Anterior cingulate cortex (tissue), 58 donors: ENCODE results near the gene RHOBTB1.
"Not testable (repeated sequence)": the region's sequence is repeated elsewhere in the genome, so short reads cannot be mapped to it uniquely, and the experiment has no call there.

Experiments
- DNase-seq, 58 donors: peaks; one replicate each; lab custom pipeline; 2025; lab: John Stamatoyannopoulos, UW

RHOBTB1 gene

DNA sequence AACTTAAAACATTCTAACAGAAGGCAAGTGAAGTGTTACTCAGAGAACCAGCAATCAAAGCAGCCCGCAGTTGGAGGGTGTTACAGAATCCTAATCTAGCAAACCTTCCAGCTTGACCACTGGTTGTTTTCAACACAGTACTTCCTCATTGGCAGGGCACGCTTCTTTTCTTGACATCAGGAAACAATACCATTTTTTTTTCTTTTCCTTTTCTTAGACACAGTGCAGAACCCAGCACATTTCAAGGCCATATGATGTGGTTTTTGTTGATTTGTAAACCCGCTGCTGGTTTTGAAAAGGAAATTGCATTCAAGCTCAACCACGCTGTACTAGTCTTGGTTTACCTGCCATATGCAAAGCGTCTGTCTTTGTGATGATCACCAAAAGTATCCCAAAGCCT is 33.4 kb downstream of the RHOBTB1 start:
- DNase-seq, result peak in 1 of 58 donors; percentile 11

DNA sequence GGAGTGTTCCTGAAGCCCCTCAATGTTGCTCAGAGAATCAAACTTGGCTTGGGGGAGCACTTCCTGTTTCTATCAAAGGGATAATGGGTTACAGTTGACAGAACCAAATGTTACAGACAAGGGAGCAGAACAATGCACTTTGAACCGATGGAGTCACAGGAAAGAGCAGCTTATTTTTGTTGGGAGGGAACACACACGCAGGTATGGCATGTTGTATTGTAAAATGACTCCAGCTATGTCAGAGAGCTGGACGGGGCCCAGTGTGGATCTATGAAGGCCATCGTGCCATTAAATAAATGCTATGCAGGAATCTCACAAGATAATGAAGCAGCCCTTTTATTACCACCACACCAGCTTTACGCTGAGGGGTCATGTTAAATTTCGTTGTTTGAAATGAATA is 35.1 kb downstream of the RHOBTB1 start:
- DNase-seq, result no peak

DNA sequence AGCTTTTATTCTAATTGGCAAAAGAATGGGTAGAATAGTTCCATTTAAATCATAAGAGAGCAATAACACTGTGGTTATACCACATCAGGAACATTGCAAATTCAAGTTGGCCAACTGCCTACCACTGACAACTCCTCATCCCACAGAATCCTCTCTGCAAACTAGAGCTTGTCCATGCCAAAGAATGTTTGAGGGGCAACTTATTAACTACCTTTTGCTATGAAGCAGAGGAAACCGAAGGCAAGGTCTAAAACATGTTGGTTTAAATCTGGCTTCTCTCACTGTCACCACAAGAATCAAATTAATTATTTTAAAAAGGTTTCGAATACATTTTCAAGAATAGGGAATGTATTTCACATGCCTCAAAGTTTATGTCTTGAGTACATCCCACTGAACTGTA is 36.0 kb downstream of the RHOBTB1 start:
- peak in 3 of 58 donors; percentile 16 to 43 (median 24) for DNase-seq

DNA sequence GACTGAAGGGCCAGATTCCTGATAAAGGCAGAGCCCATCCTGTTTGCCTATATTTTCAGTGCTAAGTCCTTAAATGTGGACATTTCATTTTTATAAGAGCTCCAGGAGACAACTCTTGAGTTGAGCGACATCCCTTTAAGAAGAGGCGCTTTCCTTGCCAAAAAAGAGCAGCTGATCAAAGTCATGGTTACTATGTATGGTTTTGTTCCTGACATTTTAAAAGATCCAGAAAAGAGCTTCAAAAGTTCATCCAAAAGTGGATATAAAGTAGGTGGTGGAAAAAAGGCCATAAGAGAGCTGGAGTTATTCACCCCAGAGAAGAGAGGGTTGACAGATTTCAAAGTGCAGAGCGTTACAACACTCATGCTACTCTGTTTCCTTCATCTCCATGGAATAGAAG is 36.7 kb downstream of the RHOBTB1 start:
- DNase-seq, result no peak

DNA sequence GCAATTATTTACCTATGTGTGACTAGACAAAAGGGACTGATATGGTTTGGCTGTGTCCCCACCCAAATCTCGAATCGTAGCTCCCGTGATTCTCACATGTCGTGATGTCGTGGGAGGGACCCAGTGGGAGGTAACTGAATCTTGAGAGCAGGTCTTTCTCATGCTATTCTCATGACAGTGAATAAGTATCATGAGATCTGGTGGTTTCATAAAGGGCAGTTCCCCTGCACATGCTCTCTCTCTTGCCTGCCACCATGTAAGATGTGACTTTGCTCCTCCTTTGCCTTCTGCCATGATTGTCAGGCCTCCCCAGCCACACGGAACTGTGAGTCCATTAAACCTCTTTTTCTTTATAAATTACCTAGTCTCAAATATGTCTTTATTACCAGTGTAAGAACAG is 37.2 kb downstream of the RHOBTB1 start:
- not testable (repeated sequence) for DNase-seq

DNA sequence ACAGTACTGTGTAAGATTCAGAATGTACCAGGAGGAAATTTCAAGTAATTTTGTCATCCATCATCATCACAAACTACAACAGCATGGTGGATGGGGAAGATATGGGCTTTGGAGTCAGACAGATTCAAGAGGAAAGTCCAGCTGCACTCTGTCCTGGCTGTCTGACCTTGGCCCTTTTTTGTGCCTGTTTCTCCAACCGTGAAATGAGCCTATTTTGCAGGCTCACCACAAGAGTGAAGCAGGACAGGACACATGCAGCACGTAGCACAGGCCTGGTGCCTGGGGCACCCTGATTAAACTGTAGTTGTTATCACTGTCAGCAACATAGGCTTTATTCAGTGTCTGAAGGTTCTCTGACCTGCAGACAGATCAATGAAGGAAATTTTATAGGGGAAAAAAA is 37.6 kb downstream of the RHOBTB1 start:
- DNase-seq, result no peak

DNA sequence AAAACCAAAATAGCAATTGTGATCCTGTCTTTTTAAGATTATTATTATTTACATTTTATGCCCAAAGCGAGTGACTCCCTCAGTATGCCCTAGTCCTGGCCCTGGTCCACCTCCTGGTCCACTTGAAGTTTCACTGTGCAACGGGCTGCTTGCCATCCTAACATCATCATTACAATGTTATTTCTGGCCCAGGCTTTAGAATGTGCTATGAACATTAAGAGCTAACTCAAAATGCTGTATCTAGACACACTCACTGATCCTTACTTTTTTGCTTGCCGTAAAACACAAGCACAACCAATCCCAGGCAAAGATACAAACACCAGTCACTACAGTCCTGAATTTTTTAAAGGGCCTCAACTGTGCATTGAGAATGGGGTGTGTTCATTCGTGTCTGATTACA is 38.4 kb downstream of the RHOBTB1 start:
- DNase-seq, result no peak

DNA sequence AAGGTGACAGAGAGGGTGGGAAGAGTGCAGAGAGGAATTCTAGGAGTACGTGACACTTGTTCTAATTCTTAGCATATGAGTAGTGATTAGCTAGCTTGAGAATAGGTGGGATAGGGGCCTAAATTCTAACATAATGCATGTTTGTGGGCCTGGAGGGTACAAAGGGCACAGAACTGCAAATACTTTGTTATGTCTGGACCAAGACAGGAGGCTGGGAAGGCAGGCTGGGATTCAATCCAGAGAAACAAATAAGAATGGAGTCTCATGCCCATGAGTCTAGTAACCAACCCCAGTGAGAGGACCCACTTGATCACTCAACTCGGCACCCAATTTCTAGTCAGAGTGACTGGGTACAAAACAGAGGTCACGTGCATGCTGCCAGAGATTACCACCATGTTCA is 40.9 kb downstream of the RHOBTB1 start:
- DNase-seq, result no peak

DNA sequence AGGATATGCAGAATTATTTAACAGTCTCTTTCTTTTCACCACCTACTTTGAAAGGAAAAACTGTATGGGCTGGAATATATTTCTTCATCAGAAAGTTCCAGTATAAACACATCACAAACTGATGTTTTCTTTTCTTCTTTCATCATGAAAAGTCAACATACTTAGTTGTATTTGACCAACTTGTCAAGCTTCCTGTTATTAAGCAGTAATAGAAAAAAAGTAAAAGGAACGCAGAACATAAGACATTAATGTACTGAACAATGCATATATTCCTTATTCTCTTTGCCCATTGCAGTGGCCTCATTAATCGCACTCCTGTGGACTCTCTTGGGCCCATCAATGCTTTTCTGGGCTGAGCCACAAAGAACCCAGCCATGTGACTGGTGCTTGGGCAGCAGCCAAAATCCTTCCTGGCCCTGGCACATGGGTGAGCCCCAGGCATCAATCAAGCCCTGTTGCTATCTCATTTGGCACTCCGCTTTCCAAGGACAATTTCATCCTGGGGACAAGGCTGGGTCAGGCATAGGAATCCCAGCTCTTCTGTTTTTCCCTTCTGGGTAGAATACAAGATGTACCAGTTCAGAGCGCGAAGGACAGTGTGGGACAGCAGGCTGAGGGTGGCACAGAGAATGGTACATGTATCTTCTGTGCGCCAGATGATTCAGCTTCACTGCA is 42.3 kb downstream of the RHOBTB1 start:
- peak in 27 of 58 donors; percentile 8 to 77 (median 32) for DNase-seq

DNA sequence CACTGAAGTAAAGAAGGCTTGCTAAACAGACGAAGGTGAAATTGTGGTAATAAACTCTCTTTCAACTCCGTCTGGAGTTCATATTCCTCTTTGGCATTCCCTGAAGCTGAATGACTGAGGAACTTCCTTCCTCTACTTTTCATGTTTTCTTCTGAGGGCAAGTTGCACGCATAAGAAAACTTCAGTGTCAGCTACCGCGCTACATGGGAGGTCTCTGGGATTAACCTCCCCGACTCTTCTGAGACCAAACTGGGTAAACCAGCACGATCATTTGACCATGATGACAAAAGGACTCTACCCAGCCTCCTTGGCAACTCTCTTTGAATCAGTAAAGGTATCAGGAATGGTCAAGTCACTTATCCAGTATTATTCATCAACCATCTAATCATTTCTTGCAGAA is 44.7 kb downstream of the RHOBTB1 start:
- DNase-seq, result no peak

DNA sequence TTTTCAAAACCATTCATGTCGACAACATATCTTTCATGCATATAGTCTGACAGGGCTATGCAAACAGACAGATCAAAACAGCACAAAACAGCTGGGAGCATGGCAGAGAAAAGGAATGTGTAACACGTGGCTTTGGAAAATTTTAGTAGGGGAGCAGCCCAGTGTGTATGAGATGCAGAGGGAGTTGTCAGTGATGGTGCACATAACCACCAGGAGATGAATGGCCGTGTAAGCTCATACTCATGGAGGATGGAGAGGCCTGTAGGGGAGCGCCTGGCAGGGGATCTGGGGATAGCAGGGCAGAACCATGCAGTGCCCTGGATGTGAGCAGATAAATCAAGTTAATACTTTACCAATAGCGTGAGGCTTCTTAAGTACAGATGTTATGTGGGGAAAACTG is 45.7 kb downstream of the RHOBTB1 start:
- DNase-seq, result no peak

DNA sequence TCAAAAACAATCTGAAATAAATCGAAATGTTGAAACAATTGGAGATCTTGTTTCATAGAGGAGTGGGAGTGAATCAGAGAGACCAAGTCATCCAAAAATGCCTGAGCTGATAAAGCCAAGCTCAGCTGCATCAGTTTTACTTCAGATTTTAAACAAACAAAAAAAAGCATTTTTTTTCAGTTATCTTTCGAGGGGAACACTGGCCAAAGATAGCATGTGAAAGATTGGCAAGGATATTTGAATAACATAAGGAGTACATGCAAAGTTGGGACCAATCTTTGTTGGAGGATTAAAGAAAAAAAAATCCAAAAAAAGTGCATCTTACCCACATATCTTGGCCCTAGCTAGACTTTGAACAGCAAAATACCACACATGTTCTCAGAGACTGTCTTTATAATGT is 47.2 kb downstream of the RHOBTB1 start:
- no peak for DNase-seq

DNA sequence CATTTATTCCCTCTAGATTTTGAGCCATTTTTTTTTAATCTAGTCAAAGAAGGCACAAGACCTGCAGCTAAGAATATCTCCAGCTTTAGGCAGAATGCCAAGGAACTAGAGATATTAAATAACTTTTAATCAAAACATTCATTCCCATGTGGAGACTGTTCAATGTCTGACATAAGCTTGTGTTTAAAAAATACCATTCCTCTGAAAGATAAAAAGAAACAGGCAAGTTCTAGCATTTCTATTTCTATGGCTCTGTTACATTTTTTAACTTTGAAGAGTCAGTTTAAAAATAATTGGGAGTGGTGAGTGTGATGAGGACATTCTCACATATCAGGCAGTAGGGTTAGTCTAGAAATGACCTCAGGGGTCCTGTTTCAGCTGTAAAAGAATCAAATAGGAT is 48.0 kb downstream of the RHOBTB1 start:
- no peak for DNase-seq

DNA sequence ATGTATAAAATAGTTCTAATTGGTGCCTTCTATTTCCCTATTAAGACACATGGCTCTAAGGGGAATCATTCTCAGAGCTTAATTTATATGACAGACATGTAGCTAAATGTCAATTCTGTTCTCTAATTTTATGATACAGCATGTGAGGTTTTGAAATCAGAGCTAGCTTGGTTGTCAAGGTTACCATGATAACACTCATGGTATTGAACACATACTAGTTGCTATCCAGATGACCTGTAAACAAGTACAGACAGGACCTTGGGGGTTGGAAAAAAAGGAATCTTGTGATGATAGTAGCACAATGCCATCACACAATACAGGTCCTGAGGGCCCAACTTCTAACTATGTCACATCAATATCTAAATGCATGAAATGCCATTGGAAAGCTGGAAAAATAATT is 49.2 kb downstream of the RHOBTB1 start:
- DNase-seq, result no peak

DNA sequence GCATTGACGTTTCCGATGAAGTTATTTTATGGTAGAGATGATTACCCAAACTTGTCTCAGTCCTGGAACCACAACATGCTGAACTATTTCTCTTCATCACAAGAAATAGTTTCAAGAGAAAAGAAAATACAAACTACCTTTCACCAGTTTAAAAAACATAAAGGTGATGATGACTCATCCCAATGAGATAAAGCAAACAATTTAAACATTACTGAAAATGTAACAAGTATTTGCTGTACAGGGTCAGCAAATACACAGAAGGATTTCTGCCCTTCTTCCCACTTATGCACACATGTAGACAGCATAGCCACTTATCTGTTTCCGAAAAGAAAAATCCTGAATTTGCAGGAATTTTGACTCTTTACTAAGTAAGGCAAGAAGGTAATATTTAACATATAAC is 50.8 kb downstream of the RHOBTB1 start:
- no peak for DNase-seq

DNA sequence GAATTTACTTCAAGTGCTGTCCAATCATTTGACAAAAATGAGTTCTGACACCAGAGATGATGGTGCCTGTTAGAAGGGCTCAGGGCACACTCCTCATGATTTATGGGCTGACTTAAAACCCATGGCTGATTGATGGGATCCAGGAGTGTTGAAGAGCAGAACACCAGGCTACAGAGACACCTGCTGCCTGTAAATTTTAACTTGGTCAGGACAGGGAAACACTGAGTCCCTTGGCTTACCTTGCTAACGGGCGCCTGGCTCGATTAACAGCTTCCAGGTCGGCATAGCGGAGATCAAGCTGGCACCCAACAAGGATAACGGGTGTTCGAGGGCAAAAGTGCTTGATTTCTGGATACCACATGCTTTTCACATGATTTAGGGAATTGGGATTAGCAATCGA is 51.4 kb downstream of the RHOBTB1 start:
- no peak for DNase-seq

DNA sequence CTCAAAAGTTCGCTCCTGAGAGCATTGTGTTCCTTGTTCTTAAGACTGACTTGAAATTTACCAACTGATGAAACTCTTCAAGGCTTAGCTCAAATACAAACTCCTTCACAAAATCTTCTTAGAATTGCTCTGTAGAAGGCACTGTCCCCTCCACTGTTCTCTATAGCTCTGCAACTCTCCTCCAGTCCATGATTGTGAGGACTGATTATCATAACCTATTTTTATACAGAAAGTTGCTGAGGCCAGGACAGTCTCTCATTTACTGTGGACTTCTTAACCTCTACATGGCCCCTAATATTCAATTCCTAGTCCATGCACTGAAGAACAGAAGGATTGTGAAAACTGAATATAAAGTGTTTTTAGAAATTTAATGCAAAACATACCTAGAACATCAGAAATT is 53.2 kb downstream of the RHOBTB1 start:
- no peak for DNase-seq

DNA sequence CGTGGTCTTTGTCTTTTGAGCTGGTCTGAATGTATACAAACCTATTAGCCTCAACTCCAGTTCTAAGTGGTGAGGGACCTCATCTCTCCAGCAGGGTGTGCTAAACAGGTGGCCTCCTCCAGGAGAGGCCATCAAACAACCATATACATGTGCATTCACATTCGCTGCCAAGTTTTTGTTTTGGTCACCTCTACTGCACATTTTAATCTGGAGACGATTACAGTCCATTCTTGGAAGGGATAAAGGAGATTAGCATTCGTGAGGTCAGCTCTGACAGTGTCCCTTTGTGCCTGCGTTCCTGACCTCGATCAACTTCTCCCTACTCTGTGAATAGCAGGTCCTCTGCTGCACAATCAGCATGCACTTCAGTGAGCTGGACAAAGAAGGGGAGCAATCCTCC is 60.8 kb downstream of the RHOBTB1 start:
- peak in 2 of 58 donors; percentile 5 to 22 for DNase-seq

DNA sequence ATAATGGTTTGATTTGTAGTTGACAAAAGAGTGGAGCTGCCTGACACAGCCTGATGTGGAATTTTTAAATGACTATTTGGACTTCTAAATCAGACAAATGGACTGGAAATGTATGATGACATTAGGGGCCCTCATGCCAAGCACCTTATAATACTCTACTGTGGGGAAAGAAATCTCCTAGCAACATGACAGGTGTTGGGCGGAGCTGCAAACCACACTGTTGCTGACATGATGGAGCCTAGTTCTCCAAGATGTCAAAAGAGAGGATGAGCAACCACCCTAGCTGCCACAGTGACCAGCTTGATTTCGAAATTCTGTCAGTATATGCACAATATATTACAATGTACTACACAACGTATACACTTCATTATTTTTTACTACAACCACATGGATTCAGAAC is 65.8 kb downstream of the RHOBTB1 start:
- DNase-seq, result no peak

DNA sequence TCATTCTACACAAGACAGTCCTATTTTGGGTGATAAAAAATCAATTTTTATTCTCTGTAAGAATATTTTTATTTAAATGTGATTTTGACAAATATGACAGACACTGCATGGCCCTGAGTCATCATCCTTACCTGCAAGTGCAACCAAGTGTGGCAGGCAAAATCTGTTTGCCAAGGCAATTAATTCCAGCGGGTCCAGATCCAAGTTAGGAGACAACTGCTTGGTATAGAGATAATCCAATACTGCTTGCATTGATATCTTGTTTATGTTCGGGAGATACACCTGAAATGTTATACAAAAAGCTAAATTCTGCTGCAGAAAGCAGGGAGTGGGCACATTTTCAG is 66.2 kb downstream of the RHOBTB1 start:
- DNase-seq, result no peak

DNA sequence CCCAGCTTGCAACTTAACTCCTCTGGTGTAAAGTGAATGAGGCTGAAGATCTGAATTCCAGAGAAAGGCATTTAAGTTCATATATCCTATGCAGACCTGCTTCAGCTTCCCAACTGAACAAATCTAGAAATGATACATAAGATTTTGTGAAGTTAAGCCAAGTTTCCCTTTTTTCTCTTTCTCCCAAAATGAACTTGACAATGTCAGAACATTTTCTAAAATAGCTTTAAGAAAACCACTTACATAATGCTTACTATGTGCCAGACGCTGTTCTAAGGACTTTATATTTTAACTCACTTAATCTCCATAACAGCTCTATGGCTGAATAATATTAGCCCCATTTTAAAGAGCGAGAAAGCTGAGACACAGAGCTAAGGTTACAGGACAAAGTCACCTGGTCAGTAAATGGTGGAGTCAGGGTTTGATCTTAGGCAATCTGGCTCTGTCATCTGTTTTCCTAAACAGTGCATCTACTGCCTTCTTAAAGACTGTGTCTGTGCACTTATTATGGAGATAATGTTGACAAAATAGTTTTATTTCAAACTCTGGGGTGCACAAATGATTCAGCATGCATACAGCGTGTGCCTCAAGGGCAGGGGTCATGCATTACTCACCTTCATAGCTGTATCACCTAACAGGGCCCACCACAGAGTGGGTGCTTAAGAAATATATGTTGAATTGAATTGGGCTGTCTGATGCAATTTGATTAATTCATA is 66.8 kb downstream of the RHOBTB1 start:
- no peak for DNase-seq

DNA sequence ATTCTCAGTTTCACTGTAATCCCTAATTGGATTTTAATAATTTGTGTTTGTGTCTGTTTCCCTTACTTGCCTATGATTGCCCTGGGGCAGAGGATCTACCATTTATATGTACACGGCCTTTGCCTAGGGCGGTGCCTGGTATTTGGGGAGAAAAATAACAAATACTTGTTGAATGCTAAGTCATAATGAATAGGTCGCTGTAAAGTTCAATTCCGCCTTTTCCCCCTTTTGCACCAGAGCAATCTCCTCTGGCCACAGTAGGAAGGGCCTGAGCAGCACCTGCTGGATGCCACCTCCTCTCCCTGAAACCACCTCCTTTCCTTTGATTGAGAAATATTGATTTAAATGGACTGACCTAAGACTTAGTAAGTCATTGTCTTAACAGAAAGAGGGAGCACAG is 70.2 kb downstream of the RHOBTB1 start:
- DNase-seq, result no peak

DNA sequence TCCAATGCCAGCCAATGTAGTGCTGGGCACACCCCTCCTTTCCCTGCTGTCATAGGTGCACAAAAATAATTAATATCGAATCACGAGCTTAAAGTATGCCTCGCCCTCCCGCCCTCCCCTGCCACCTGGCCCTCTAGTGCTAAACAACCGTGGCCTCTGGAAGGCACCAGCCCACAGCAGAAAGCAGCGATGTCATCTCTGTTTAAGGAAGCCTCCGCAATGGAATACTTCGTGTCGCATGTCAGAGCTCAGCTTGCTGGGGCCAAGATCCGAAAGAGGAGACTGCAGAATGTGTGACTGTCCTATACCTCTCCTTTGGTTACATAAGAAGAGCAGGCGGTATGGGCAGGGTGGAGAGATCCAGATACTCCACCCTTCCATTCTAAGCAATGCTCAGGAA is 71.5 kb downstream of the RHOBTB1 start:
- DNase-seq, result no peak
